Measurements from ENCODE around the gene KIF25.

The KIF25 gene, protein sequence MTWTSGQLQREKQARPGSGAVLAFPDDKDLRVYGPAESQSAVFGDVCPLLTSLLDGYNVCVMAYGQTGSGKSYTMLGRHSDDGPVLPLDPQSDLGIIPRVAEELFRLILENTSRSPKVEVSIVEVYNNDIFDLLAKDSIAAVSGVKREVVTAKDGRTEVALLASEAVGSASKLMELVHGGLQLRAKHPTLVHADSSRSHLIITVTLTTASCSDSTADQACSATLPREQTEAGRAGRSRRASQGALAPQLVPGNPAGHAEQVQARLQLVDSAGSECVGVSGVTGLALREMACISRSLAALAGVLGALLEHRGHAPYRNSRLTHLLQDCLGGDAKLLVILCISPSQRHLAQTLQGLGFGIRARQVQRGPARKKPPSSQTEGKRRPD

DNA sequence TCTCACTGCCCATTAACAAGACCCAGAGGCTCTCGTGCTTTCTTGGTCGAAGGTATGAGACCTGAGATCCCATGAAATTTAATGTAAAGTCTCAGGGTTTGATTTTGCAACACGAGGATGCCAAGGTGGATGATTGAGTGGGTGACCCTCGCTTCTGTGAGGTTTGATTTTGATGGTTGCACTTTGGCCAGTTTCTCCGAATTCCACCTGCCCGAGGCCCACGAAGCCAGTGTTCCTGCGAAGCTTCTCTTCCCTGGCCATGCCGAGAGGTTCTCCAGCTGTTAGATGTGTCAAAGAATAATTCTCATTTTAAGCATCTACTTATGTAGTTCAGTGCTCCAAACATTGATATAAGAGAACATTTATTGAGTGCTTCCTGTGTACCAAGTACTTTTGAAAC is at the start of gene KIF25:
KIF25 (plus strand) TSS at position 30 of the 400 bp plus-strand sequence. CDS start 31,915 bp downstream, outside the sequence.
- DNase-seq = no peak

DNA sequence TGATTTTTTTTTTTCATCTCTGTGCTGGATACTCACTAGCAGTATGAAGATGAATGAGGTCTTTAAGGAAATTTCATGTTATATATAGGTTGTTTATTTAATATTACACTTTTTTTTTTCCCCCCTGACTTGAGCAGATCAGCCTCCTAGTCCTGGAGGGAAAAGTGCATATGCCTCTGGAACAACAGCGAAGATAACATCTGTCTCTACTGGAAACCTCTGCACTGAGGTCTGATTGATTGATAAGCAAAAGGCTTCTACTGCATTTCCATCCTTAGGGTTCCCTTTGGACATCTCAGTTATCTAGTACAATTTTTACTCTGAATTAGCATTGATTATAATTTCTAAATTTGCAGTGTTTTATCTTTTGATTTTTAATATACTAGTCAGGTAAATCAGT is 49.8 kb upstream of the KIF25 start:
- DNase-seq = no peak

DNA sequence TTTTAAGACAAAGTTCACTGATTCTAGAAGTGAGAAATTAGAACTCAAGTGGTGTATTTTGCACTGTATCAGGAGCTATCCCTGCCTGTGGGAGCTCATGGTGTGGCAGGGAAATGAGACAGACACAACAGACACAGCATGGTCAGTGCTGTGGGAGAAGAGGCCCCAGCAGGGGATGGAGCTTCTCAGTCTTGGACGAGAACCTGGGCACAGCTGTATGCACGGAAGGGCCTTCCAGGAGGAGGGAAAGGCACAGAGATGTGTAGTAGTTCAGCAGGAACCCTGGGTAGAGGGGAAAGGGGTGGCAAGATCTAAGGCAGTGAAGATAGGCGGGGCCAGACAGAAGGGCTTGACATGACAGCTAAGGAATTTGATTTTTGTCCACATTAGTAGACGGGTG is 48.8 kb upstream of the KIF25 start:
- no peak for DNase-seq

DNA sequence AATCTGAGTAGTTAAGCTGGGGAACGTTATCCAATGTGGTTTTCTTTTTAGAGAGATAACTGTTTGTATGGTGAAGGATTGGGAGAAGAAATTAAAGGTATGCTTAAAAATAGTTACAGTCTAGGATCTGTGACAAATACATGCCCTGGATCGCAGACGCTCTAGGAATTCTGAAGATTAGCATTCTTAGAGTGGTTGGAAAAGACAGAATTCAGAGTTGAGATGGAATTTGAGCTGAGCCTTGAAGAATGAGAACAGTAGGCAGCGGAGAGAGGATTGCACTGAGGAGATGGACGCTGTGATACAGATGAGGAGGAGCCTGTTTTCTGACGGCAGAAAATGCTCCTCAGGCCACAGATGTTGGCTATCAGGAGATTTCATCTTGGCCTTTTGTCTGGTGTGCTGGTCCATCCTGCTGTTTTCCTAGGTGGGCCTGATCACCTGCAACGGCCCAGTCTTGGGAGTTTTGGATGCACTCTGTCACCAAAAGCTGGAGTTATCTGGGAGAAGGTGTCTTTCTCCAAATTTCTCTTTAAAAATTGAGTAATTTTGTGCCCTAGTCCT is 48.3 kb upstream of the KIF25 start:
- no peak for DNase-seq

DNA sequence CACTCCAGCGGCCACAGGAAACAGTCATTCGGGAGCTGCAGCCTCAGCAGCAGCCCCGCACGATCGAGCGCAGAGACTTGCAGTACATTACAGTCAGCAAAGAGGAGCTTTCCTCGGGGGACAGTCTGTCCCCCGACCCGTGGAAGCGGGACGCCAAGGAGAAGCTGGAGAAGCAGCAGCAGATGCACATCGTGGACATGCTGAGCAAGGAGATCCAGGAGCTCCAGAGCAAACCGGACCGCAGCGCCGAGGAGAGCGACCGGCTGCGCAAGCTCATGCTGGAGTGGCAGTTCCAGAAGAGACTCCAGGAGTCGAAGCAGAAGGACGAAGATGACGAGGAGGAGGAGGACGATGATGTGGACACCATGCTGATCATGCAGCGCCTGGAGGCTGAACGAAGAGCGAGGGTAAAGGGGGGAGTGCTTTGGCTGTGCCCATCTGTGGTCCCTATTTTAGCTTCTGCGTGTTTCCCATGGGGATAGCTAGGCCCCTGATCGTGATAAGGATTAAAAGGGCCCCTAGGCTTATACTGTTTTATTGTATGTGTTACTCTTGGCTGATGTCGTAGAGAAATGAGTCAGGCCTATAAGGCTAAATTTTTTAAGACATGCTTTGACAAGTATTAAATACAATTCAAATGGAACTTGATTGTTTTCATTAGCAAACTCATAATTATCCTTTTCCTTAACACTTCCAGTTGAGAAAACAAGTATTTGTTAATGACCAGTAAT is 45.5 kb upstream of the KIF25 start:
- DNase-seq = no peak

DNA sequence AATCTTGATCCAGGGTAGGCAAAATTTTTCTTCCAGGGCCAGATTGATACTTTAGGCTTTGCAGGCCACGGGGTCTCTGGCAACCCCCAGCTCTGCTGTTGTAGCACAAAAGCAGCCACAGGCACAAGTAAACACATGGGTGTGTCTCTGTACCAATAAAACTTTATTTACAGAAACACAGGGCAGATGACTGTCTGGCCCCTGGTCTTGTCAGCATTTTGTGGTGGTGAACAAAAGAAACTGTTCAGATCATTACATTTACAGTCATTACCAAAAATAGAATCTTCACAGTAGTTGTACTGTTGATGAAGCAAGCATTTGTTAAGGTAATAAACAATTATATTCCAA is 45.0 kb upstream of the KIF25 start:
- DNase-seq = no peak

DNA sequence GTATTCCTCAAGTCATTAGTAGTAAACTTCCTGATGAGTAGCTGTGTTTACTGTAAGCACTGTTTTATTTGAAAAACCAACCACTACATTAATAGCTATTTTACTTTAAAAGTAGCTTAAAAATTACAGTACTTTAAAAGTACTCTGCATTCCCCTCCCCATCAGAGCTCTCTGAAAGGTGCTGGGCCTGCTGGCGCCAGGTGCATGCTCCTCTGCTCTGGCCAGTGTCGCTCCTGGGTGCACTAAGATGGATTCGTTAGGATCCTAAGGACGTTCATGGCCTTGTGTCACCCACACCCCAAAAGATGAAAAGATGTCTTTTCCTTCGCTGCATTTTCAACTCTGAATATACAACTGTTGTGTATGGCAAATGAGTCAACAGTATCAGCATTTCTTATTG is 43.9 kb upstream of the KIF25 start:
- DNase-seq = no peak

DNA sequence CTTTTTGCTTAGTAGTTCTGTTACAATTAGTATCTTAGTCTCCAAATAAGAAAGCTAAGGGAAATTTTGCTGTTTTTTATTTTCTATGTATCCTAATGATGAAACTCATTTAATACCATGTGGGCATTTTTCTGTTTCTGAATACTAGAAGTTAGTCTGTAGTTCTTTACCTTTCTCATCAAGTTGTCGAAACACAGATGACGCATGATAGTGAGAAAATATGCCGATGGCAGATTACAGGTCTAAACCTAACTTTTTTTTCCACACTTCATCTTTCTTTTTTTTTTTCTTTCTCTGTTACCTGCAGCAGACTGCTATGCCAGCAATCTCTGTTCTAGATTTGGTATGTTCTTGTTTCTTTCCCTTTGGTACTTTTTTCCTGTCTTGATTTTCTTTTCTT is 43.3 kb upstream of the KIF25 start:
- no peak for DNase-seq

DNA sequence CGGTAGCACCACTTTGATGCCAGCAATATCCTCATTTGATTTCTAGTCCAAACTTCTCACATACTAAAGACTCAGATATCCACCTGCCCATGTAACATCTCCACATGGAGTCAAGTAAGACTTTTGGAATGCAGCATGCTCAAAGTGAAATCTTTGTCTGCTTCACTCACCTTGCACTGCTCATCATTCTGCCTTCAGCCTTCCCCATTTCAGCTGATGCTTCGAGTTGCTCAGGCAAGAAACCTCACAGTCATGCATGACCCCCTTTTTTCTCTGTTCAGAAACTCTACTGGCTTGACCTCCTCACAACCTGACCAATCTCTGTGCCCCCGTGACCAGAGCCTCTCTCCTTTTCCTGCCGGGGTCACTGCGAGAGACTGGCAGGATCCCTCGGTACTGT is 41.0 kb upstream of the KIF25 start:
- no peak for DNase-seq

DNA sequence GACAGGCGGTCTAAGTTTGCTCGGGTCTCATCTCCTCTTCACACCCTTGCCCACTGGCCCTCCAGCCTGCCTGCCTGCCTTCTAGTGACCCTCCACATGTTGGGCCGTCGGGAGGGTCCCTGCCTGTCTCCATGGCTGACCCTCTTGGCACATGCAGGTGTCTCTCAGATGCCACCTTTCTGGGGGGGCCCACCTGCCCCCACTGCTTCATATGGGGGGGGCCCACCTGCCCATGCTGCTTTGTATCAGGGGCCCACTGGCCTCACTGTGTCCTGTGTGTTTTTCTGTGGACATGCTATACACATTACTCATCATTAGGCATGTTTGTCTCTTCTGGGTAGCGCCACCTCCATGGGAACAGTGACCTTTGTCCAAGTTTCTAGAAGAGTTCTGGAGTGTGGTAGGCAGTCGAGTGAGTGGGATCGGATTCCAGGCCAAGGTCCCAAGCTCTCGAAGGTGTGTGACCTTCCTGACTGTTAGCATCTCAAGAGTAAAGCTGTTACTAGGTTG is 40.4 kb upstream of the KIF25 start:
- DNase-seq = no peak

DNA sequence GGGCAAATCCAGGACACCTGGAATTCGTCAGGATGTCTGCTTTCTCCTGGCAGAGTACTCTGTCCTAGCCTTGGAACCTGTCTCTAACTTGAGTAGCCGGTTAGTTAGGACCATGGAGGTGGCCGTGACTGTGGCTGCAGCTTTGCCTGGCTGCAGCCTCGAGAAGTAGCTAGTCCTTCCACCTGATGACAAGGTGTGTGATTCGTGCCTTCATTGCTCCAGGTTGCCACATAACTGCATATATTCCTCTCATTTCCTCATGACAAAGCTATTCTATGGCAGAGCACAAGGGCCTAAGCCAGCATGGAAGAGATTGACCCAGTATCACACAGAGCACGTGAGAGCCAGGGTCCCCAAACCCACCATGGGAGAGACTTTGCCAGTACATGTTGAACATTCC is 39.8 kb upstream of the KIF25 start:
- no peak for DNase-seq

DNA sequence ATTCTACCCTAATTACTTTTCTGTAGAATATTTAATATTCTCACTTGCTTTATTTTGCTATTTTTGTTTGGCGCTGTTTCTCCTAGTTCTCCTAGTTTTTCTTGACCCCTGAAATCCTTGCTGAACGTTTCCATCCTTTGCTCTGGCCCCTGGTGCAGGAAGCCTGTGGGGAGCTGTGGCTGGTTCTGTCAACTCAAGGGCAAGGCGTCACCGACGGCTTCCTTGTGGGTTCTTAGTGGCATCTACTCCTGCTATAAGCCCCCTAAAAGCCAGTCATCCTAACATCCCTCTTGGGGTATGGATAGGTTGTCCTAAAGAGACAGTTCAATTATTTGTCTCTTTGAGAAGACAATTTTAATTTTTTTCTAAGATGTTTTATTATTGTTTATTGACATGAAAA is 36.9 kb upstream of the KIF25 start:
- no peak for DNase-seq

DNA sequence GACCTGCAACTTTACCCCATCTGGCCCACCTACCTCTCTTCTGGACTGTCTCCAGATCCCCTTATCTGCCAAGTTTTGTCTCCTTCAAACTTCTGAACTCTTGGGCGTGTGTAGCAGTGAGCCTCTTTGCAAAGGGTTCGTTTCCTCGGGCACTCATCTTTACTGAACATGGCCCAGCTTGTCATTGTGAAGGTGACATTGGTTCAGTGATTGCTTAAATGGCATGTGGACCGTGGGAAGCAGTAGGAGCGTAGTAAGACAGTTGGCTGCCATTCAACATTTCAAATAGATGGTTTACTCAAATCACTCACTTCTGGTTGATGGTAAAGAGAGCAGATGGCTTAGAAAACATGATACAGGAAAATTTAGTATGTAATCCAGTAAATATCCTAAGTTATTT is 34.8 kb upstream of the KIF25 start:
- DNase-seq = no peak

DNA sequence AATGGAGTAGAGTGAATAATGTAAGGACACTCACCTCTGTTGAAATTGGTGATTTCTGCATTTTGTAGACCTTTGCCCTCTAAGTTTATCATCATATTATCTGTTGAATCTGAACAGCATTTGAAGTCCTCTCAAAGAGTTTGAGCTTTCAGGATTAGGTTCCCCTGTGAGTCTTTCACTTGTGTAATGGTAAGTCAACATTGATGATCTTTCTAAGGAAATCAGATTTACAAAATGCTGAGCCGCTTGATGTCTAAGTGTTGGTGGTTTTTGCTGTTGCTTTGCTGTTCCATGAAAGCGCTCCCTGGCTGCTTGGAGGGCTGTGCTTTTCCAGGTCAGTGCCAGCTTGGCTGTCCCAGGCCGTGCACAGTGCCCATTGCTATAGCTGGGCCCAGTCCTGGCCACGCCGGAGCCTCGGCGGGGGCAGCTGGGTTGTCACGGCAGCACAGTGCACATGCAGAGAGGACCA is 33.8 kb upstream of the KIF25 start:
- DNase-seq = no peak

DNA sequence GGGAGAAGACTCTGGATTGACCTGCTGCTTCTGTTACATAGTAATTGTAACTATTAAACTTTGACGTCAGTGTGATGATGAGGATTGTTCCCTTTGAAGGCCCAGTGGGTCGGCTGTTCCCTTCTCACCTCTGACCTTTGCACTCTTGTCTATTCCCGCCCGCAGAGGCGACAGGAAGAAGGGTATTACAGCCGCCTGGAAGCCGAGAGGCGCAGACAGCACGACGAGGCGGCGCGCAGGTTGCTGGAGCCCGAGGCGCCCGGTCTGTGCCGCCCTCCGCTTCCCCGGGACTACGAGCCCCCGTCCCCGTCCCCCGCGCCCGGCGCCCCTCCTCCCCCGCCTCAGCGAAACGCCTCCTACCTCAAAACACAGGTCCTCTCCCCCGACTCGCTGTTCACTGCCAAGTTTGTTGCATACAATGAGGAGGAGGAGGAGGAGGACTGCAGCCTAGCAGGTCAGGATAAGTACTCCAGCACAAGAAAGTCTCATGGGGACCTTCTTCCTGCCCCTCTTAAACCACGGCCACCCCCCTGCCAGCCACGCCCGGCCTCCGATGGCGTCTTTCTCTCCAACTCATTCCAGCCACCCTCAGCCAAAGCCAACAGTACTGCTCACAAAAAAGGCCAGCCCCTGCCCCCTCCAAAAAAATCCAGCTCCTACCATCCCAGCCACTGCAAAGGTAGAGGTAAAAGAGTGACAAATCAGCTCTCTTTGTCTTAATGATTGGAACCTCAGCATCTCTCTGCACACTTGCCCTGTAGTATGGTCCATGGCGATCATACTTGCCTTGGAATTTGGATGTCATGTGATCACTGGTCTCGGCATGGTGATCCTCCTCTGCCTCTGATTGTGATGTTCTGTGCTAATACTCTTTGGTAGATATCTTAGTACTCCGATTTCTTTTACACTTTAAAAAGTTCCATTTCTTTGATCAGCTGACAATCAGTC is 31.6 kb upstream of the KIF25 start:
- no peak for DNase-seq

DNA sequence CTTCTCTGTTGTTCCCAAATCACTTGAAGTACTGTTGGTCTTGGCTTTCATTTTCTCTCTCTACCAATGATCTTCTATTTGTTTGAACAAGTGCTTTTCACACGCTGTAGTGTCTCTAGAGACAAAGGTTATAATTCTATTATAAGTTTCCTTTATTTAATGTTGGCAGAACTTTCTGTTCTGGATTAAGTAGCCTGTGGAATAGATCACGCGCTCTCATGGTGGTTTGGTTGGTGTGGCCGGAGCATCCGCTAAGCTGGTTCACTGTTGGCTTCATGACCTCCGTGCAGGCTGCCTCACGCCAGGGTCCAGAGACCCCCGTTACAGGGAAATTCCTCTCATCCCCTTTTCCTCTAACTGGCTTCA is 30.9 kb upstream of the KIF25 start:
- no peak for DNase-seq

DNA sequence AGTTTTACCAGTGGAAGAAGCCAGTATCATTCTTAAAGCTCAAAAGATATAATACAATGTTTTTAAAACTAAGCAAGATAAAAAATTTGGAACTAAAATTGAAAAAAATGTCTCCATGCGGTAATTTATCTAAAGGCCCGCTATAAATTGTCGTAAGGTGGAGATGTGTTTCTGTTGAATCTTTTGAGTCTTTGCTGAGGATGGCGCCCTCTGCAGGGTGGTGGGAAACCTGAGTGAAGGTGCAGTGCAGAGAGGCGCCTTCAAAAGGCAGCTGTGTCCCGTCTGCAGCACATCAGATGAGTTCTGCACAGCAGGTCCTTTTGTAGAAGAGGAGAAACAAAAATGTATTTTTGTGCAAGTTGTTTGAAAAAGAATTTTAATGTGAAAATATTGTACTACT is 29.4 kb upstream of the KIF25 start:
- no peak for DNase-seq

DNA sequence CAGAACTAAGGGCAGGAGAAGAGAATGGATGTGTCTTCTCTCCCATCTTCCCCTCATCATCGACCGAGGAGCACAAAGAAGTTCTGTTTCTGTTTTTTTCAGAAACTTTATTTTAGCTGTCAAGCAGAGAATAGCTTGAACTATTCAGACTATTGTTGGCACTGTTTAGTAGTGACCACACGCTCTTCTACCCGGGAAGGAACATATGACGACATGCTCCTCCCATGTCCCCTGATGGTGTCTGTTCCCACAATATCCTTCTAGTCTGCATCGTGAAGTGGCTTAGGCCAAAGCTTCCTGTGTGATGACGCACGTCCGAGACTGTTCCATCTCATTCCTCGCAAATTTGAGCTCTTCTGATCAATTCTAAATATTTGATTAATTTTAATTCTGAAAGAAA is 27.2 kb upstream of the KIF25 start:
- DNase-seq = no peak

DNA sequence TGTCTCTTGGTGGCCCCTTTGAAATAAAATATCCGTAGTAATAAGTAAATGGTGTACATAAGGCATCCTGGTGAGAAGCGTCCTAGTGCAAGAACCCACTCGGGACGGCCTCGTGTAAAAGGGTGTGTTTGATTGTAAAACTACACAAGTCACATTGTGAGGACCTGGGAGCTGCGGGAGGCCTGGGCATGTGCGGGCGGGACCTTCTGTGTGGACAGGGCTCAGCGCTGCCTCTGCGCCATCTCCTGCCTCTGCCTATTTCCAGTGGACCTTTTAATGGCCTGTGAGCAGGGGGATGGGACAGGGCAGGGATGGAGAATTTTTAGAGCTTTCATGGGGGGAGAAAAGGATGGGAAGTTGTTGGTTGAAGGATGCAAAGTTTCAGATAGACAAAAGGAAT is 25.3 kb upstream of the KIF25 start:
- no peak for DNase-seq

DNA sequence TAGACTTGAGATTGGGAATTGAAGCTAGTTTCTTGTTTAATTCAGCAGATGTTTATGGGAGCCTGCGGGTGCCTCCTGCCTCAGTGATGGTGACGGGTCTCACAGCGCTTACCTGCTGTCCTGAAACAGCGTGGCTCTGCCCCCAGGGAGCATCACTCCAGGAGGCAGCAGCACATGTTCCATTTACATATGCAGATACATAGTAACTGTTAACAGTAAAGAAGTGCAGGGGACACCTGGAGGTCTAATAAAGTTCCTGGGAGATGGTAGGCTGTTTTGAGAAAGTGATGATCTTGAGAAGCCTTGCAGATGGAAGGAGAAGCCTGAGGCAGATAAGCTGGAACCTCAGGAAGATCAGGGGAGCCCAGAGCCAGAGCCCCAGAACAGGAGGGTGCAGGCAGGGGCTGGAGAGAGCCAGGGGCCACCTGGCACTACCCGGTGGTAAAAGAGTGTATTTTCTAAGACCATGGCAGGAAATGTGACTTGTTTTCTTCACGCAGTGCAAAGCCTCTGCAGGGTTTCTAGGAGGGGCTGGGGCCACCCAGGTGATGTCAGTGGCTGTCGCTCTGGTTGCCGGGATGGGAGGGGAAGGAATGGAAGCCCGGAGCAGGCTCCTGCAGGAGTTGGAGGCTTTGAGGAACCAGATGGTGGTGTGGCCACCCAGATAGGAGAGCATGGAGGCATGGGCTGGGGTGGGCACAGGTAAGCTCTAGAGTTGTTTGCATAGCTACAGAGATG is 24.2 kb upstream of the KIF25 start:
- no peak for DNase-seq

DNA sequence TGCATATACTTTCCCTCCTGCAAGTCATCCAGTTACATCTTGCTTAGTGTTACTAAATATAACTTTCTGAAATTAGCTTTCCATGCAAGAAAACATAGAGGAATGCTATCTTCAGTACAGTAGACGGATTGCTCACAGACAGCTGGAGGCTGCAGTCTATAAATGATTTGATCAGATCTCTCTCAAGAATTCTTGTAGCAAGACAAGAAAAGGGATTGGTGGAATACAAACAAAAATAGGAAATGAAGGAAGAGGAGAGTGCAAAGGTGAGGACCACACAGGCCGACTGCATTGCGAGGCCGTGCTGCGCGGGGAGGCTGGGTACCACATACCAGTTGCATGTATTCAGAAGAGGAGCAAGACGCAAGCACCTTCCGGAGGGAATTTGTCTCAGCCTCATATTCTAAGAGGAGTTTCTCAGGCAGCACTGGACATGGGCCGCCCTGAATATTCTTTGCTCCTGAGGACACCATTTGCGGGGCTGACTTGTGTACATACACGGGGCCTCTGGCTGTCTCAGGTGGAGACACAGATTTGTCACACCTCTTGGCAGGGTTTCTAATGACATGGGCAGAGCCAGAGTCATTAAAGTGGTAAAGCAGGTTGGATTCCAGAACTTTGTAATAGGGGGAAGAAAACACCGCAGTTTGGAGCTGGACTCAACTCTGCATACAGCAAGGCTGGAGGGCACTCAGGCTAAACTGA is 22.7 kb upstream of the KIF25 start:
- no peak for DNase-seq

DNA sequence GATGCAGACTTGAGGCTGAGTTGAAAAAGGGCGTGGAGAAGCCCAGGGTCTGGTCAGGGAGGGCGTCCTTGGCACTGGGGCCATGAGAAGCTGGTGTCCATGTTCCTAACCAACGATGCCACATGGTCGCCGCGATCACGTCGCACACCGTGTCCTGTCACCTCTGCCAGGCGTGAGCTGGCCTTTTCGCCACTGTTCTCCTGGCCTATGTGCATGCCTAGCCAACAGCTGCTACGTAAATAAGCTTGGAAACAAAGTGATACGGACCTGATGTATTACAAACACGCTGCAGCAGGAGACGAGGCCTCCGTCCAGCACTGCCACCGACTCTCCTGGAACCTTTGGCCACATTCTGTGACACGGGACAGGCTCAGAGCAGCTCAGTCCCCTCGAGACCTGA is 22.0 kb upstream of the KIF25 start:
- no peak for DNase-seq
